Head of caudate nucleus (tissue), 42 donors: ENCODE measurements around the gene TEN1.
"Not testable (repeated sequence)": the region's sequence is repeated elsewhere in the genome, so short reads cannot be mapped to it uniquely, and the experiment has no call there.

Source experiments
- DNase-seq, 42 donors: peaks; one replicate each; pipeline versions ENCODE4 v3.0.0 to v3.0.0-alpha.2; 2020 to 2021; ENCODE audit warnings: mixed read lengths in 7 of 42
- intact Hi-C: fragments of 100-400 bp; cut with DNase I; formaldehyde crosslinking; loops from one replicate; pipeline ENCODE4 v1.15.0; 2022

Gene TEN1

GRCh38 chr17:76042868-76043267 is 63.8 kb downstream of the TEN1 start:
- intact Hi-C loops, DNase-seq: not testable (repeated sequence)

- intact Hi-C loops, DNase-seq: not testable (repeated sequence)
Observed at GRCh38 chr17:76044475-76045007, 65.5 kb downstream of the TEN1 start.

- intact Hi-C loops, result no loop called here
- no peak for DNase-seq
Observed at GRCh38 chr17:76046064-76046463, 67.0 kb downstream of the TEN1 start.

GRCh38 chr17:76048025-76048605 is 69.1 kb downstream of the TEN1 start:
- no peak for DNase-seq

GRCh38 chr17:76048711-76049110 is 69.7 kb downstream of the TEN1 start:
- intact Hi-C loops, result no loop called here
- DNase-seq, result no peak

More at GRCh38 chr17:76048025-76048605, 69.1 kb downstream of the TEN1 start:
- intact Hi-C loops, result no loop called here

- intact Hi-C loops, result no loop called here
- DNase-seq, result no peak
Observed at GRCh38 chr17:76049239-76049638, 70.2 kb downstream of the TEN1 start.

- no peak for DNase-seq
- intact Hi-C loops, result no loop called here
Observed at GRCh38 chr17:76049836-76050537, 70.9 kb downstream of the TEN1 start.
